Right lobe of liver (tissue), 4 donors: ENCODE data around the gene CCL17.

Source experiments
- POLR2A ChIP-seq: fragments of 450-650 bp; IDR thresholded peaks from one replicate; pipeline ENCODE4 v1.6.1; 2017; ENCODE audit warnings: antibody characterized with exemption, mild to moderate bottlenecking
- TF ChIP-seq, protein P1 (sequence below), 4 donors: fragments of 200-600 bp in 3 of 4; fragments of 450-650 bp in 1 of 4; IDR thresholded peaks; one replicate each; pipeline versions ENCODE4 v1.5.1 to v1.8.0; 2016 to 2022; ENCODE audit warnings: antibody characterized with exemption in 4 of 4, mild to moderate bottlenecking in 2 of 4
- donor health status: DM: no; HTN: no; CAD: no.
- donor health status: DM: no; HTN: no; CAD: no.
- donor health status: DM: no; HTN: yes; CAD: no.

DNA sequence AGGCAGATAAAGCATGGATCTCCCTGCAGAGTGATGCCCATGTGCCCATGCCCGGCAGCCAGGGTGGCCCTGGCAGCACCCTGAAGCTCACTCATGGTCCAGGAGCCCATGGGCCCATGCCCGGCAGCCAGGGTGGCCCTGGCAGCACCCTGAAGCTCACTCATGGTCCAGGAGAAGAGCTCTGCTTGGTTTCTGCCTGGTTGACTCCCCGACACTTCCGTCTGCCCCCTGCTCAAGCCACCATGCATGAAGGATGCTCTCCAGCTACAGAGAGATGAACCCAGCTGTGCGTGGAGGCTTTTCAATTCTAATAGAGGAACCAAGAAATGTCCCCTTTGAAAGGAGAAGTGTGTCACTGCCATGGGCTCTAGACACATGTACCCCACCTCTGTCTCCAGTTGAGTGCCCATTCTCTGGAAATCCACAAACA lies 8.7 kb downstream of the CCL17 start:
- TF ChIP-seq, protein P1, sequence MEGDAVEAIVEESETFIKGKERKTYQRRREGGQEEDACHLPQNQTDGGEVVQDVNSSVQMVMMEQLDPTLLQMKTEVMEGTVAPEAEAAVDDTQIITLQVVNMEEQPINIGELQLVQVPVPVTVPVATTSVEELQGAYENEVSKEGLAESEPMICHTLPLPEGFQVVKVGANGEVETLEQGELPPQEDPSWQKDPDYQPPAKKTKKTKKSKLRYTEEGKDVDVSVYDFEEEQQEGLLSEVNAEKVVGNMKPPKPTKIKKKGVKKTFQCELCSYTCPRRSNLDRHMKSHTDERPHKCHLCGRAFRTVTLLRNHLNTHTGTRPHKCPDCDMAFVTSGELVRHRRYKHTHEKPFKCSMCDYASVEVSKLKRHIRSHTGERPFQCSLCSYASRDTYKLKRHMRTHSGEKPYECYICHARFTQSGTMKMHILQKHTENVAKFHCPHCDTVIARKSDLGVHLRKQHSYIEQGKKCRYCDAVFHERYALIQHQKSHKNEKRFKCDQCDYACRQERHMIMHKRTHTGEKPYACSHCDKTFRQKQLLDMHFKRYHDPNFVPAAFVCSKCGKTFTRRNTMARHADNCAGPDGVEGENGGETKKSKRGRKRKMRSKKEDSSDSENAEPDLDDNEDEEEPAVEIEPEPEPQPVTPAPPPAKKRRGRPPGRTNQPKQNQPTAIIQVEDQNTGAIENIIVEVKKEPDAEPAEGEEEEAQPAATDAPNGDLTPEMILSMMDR (IDR thresholded peaks at IDR 0.05): no peak
- no peak for TF ChIP-seq POLR2A
